ENCODE data around the gene NCSTN. TPM values are rescaled to one million over a fixed set of nuclear protein-coding genes. Genes with fewer than 3 reads are reported as not detected.
A peak's percentile ranks its signal among the peaks of the same experiment; 100 is the strongest.

NCSTN gene
- 108 TPM for polyA plus RNA-seq (ENCODE audit: insufficient read length)

DNA sequence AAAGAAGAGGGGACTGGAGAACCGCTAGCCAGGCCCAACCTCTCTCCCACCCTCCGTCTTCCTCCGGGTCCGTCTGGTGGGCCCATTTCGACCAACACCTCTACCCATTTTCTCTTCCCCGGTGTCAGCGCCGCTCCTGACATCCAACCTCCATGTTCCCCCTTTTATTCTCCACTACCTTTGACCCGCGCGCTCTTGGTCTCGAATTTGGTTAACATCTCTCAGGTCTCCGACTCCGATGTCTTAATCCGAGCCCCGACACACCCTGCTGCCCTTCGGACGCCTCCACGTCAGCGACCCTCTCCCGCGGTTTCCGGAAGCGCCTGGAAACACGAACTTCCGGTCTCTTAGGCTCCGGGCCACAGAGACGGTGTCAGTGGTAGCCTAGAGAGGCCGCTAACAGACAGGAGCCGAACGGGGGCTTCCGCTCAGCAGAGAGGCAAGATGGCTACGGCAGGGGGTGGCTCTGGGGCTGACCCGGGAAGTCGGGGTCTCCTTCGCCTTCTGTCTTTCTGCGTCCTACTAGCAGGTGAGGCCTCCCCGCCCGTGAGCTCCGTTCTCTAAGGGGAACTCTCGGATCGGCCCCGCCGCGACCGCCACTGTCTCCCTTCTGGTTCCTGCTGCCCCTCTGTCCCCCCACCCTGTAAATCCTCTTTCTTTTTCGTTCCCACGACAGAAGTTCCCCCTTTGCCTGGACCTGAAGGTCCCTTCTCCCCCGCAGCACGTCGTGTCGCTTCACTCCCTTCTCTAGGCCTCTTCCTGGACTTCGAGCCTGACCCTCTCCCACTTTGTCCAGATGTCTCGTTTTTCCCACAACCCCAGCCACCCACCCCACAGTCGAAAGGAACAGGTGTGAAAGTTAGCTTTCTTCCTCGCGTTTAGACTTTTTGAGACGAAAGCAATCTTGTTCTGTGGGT, at the start of gene NCSTN, which contains the start of gene COPA:
TSS of gene NCSTN (plus strand) at position 431 of the 917 bp plus-strand sequence. CDS start at position 445, 14 bp downstream.
TSS of gene COPA (minus strand) at position 298 of the 917 bp plus-strand sequence. CDS start at position 218, 80 bp downstream.
- DNase-seq, result peak; percentile 95

DNA sequence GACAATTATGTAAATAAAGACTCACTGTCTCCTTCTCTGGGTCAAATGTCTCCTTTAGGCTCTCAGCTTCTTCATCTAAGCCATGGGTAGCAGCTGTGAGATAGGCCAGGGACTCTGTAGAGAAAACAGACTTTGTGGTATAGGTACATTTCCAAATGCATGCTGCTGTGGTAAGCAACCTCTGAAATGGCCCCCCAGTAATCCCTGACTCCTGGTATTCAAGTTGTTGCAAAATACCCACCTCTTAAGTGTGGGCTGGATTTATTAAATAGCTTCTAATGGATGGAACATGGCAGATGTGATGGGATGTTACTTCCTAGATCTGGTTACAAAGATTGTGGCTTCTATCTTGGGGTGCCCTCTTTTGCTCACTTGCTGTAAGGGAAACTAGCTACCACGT, 47.1 kb upstream of the NCSTN start:
- DNase-seq, result no peak

DNA sequence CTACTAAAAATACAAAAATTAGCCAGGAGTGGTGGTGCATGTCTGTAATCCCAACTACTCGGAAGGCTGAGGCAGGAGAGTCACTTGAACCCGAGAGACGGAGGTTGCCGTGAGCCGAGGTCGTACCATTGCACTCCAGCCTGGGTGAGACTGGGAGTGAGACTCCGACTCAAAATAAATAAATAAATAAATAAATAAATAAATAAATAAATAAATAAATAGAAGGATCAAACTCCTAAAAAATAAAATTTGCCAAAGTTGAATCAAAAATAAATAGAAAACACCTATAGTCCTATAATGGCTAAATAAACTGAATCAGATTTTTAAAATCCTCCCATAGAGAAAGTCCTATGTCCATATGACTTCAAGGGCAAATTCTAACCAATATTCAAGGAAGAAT, 43.0 kb upstream of the NCSTN start:
- no peak for DNase-seq

DNA sequence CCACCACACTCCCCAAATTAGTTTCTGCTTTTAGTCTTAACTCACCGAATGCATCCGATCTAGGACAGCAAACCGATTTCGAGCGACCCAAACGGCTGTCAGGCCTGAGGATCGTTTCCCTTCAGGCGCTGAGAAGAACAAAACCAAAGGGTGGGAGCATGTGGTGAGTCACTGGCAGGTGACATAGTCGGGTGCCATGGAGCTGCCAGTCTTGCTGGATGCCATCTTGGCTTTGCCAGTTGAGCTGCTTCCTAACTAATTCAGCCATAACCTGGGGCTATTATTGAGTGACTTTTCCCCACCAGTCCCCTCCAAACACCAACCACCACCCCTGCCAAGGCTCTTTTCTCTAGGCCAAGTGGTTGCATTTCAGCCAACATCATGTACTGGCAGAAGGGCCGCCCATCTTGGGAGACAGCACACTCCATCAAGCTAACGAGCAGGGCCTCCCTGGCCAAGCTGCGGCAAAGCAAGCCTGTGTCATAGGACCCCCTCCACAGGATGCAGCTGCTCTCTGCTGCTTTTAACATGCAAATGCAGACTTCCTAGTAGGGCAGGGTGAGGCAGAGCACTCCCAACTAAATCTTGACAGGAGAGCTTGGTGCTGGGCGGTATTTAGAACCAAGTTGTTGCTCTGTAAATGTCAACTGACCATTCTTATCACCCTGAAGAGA, 35.9 kb upstream of the NCSTN start:
- DNase-seq, result no peak

DNA sequence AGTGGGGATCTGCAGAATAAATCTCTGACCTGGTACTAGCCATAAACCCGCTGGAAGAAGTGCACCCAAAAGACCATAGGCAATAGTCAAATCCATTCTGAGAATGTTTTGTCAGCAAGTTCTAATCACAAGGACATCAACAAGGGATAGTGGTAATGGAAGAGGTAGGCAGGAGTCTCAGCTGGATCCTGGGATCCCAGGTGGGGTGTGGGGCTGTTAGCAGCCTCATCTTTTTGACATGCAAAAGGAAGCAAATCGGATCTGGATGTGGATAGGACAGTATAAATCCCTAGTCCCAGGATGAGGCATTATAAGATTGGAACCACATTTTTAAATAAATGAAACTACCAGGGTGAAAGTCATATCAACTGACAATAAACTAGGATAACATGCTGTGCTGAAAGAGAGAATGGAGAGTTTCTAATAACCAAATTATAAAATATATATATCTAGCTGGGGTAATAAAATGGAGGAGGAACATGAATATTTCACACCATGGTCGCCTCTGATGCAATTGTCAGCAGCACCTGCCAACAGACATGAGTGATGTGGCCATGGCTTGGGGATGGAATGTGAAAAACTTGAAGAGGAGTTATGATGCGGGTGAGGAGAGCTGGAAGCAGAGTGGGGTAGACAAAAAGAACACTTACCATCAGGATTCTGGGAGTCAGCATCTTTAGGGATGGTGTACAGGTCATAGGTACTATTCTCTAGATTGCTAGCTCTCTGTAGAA, 34.6 kb upstream of the NCSTN start:
- DNase-seq, result no peak

DNA sequence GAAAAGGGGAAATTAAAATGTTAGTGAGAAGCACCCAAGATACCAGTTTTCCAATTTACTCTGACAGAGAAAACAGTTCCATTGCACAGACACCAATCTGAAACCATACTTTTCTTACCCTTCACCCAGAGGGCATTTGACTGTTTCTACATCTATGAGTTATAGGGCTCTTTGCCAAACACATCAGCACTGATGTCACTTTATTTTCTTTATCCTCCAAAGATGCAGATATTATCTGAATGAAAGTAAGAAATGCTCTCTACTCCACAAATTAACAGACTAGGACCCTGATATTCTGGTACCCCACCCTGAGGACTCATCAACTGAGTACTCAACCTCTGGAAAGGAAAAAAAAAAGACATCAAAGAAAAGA, 34.0 kb upstream of the NCSTN start:
- DNase-seq, result no peak

DNA sequence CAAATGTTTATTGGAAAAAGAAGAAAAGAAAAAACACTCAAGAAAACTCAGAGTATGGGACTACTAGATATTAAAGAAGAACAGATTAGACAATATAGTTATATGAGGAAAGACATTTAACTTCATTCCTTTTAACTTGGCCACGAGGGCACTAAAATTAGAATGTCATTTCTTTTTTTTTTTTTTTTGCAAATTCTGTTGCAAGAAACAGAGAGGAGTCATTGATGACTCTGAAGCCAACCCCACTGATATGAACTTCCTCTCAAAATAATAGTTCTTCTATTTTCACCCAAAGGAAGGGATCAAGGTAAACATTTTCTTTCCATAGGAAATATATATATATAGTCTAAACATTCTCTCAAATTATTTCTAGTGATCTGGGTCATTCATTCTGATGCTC, 33.6 kb upstream of the NCSTN start:
- no peak for DNase-seq

DNA sequence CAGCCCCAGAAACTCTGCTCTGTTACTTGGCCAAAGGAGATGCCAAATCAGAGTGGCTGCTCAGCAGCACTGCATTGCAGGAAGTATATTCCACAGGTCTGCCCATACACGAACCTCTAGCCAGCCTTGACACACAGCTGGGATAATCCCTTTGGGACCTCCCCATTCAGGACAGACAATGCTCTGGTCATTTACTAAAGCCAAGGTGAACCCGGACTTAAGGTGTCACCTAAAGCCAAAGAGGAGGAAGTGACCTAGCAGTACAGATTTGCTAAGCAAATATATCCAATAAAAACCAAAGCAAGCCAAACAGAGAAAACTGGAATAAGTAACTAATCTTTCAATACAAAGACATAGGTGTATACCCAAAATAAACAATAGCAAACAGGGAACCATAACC, 27.8 kb upstream of the NCSTN start:
- DNase-seq, result no peak

DNA sequence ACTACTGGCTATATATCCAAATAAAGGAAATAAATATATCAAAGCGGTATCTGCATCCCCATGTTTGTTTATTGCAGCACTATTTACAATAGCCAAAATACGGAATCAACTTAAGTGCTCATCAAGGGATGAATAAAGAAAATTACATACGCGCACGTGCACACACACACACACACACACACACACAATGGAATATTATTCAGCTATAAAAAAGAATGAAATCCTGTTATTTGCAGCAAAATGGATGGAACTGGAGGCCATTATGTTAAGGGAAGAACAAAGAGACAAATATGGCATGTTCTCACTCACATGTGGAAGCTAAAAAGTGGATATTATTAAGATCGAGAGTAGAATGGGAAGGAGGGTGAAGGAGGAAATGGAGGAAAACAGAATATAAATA, 20.4 kb upstream of the NCSTN start:
- no peak for DNase-seq

DNA sequence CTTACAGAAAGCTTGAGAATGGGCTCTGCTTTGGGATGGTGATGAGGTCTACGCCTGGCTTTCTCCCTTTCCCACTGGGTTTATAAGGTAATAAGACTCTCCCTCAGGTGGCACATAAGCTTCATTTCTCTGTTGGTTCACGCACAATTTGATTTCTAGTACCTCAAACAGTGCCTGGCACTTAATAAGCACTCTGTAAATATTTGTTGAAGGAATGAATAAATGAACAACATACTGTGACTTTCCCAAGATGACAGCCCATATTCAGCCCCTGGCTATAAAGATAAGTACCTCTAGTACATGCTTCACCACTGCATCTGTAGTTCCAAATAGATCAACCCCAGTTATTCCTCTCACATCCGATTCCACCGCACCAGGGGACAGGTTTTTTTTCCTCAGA, 17.9 kb upstream of the NCSTN start:
- DNase-seq, result no peak

DNA sequence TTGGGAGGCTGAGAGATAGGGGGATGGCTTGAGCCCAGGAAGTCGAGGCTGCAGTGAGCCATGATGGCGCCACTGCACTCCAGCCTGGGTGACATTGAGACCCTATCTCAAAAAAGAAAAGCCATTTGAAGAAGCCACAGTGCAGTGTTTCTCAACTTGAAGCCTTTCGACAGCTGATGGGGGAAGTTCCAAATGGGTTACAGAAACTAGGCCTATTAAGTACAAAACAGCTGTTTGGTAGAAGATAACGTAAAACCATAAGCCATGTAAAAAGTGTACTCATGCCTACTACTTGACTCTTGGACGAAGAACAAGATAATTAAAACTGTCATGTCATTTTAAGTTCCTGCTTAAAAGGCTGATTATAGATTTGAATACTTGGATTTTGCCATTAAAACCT, 16.8 kb upstream of the NCSTN start:
- DNase-seq, result no peak

DNA sequence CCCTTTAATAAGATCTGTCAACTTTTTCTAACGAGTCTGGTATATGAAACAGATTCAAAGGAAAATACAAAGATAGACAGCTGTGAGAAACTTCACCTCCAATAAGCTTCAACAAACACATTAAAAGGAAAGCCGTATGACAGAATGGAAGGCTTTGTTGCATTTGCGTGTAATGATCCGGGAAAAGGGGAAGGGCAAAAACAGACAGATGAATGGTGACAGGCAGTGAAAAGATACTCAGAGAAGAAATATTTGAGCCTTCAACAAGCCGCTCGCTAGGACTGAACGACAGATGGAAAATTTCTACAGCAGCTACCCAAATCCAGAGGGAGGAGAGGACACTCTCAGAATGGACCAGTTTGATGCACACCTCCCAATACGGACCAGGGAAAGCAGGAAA, 15.0 kb upstream of the NCSTN start:
- DNase-seq, result no peak

DNA sequence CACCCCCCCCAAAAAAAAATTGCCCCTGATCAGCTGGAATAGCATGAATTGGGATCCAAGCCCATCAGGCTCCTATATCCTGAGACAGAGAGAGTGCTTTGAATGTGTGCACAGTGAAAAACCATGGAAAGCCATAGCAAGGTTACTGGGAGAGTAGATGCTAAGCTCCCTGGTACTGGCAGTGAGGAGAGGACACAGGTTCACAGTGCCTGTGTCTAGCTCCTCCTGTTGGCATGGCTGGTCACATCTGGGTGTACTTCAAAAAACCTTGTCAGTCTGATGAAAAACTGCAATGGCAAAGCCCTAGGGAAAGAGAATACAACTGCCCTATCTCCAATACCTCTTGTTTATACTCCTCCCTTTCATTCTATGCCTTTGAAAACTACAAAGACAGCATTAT, 13.1 kb upstream of the NCSTN start:
- DNase-seq, result no peak

DNA sequence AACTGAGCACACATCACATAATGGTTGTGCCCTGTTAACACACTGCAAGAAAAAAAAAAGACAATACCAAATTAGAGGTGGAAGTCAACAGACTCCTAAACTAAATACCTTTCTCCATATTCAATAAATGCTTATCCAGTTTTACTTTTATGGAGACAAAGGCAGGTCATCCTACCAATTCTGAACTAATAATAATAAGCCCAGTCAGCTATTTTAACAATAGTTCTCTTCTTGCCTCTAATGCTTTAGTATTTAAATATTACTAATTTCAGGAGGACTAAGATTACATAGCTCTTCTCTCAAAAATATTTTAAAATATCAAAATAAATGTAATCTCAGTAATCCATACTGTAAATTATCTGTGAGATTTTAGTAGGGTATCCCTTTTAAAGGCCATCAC, 10.7 kb upstream of the NCSTN start:
- DNase-seq, result no peak

DNA sequence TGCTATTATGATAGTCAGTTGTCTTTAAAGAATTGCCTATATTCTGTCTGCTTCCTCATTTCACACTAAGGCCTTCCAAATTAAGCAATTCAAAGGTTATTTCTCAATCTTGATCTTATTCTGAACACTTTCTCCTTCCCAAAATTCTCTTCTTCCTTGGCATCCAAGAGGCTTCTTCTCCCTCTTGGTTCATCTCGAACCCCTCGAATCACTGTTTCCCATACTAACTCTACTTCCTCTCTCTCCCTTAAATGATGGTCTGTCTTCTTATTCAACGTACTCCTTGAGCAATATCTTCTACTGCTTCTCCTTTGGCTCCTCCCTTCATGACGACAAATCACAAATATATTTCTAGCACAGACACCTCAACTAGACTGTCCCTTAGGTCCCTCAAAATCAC, 4.6 kb upstream of the NCSTN start:
- no peak for DNase-seq

DNA sequence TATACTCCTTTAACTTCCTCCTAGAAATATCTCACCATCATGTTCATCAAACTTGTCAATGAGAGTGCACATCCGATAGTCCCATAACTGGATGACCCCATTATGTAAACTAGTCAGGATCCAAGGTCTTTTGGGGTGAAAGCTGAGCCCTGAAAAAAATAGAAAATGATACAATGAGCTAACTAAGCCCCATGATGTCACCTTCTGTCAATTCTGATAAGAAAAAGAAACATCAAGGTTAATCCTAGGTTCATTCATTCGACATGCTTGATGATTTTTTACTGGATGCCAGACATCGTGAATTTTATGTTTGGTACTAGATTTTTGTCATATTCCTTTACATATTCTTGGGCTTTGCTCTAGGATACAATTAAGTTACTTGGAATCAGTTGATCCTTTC, 3.0 kb upstream of the NCSTN start:
- no peak for DNase-seq

DNA sequence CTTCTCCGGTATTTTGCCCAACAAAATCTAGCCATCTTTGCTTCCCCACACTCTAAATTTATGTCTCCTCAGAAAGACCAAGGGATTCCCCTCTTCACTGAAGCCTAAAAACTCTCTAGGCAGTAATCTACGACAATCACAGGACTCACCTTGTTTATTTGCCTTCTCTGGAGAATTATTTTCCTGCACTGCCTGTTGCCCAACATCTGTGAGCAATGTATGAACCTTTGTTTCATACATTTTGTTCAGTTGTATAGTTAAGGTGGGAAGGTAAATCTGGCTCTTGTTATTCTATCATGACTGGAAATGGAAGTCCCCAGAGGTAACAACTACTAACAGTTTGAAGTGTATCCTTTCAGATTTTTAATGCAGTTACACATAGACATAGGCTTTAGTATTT, 2.3 kb upstream of the NCSTN start:
- DNase-seq, result no peak

DNA sequence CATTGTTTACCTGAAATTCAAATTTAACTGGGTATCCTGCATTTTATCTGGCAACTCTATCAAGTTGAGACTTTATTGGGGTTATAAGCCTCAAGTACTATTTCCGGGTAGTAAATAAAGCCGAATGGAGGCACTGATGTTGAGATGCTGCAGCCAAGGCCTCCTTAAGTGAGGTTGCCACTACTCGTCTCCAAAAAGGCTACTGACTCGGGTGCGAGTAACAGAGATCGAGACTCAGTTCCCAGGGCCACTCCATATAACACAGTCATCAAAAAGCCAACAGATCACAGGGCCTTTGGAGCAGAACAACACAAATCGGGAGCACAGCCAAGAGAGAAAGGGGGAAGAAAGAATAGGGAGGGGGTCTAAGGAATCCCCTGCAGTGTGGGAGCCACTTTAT, 657 bp upstream of the NCSTN start:
- peak; percentile 42 for DNase-seq

DNA sequence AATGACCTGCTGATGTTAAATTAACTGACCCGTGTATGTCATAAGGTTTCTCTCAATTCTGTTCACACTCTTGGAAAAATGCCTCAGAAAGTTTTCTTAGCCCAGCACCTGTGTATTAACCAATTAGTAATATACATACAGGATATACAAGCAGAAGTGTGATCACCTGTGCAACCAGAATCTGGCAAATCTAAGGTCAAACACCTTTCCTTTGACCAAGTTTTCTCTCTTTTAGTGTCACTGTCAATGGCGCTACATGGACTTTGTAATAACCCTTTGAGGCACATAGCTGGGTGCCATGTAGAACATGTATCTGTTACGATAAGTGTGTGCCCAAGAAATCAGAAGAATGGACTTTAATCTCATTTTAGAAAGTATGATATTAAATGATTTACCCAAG, 1.1 kb downstream of the NCSTN start:
- no peak for DNase-seq

DNA sequence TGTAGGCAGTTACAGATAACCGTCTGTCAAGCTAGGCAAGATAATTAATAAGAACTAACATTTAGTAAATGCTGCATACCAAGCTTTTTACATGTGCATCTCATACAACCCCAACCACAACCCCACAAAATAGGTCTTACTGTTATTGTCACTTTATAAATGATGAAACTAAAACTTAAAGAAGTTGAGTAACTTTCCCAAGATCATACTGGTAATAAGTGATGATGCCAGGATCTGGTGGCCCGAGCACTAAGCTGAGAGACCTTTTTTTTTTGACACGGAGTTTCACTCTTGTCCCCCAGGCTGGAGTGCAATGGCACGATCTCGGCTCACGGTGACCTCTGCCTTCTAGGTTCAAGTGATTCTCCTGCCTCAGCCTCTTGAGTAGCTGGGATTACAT, 1.8 kb downstream of the NCSTN start:
- no peak for DNase-seq

DNA sequence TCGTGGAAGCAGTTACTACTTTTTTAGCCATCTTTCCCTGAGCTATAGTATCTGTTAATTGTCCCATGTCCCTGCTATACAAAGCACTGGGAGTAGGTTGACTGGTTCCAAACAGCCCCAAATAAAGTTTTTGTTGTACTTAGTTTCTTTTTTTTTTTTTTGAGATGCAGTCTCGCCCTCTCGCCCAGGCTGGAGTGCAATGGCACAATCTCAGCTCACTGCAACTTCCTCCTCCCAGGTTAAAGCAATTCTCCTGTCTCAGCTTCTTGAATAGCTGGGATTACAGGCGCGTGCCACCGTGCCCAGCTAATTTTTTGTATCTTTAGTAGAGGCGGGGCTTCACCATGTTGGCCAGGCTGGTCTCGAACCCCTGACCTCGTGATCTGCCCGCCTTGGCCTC, 3.3 kb downstream of the NCSTN start:
- DNase-seq, result no peak

DNA sequence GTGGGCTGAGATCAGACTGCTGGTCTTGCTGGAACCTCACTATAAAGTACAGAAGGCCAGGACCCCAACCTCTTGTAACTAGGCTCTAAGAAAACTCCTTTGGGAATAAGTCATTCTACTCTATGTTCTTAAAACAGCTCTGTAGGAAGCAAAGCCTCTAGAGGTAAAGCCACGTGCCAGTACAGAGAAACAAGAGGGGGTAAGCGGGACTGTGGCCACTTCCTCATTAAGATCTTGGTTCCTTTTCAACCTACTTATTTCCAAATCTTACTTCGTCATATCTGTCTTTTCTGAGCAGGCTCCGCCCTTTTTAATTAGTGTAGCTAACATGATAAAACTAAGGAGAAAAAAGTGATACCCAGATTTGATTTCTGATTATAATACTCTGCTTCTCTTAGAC, 3.8 kb downstream of the NCSTN start:
- no peak for DNase-seq

DNA sequence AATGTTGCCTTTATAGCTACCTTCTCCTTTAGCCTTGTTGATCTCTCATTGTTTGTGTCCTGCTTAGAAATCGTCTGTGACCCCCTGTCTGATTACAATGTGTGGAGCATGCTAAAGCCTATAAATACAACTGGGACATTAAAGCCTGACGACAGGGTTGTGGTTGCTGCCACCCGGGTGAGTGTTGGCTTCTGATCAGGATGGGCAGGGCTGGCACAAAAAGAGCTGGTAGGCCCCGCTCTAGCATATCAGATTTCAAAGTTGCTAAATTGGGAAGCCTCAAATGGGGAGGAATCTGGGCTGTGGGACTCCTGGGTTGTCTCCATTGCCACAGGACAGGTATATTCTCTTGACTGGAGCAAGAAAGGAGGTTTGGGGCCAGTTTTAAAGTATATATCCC, 8.4 kb downstream of the NCSTN start:
- DNase-seq, result no peak
